Measurements from ENCODE around the gene ADGRD1.

The ADGRD1 gene

DNA sequence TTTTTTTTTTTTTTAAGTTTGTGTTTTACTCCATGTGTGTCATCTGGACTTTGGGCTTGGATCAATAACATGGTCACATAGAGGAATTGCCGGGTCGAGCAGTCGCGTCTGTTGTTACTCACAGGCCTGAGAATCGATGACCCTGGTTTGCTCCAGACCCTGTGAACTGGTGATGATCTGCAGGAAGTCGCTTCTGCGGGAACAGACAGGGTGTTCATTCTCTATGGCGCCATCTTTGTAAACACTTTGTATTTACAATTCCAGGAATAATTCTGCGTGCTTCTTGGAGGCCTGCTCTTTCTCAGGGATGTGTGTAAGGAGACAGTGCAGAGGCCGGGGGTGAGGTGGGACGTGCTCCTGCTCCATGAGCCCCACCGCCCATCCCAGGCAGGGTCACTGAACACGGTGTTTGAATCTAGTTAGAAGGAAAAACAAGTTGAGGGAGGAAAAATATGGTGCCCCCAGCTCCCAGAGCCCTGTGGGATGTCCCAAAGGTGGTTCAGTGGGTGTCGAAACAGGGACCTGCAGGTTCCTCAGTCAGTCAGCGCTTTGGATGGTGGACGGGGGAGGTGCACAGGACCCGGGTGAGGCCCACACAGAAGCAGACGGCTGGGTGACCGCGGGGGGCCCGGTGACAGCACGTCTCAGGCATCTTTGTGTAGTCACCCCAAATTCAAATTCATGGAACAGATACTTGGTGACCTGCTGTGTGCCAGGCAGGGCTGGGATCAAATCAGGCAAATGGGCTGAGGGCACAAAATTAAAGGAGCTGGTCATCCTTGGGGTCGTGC, 58.8 kb downstream of the ADGRD1 start:
- Histone ChIP-seq H3K36me3 (ENCODE audit: control insufficient read depth, insufficient read depth, low read length) (no peaks in the 10 kb centered on the region), H3K9me3 (ENCODE audit: control insufficient read depth, insufficient read depth, low read length) (no peaks in the 10 kb centered on the region), H3K9ac (ENCODE audit: low read depth, low read length) (no peak overlapping the region), H3K4me3 (ENCODE audit: low read depth, low read length) (no peak overlapping the region), H3K4me1 (ENCODE audit: control insufficient read depth, insufficient read depth, low read length) (no peaks in the 10 kb centered on the region), H3K27me3 (ENCODE audit: control insufficient read depth, insufficient read depth, low read length) (no peaks in the 10 kb centered on the region)

DNA sequence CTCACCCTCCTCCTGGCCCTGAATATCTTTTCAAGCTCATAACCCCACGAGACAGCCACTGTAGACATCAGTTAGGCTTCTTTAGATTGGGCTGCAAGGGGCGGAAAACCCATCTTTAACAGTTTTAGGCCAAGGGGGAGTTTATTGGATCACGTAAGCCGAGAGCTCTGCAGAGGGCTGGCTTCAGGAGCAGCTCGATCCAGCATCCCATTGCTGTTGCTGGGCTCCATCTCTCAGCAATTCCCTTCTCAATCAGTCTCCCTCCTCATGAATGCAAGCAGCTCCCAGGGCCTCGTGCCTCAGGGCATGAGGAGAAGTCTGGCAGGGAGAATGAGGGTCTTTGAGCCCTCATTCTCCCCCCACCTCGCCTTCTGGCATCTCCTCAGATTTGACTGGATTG, 59.4 kb downstream of the ADGRD1 start:
- no peaks in the 10 kb centered on the region for H3K36me3 ChIP-seq (ENCODE audit: control insufficient read depth, insufficient read depth, low read length)
- H3K4me1 ChIP-seq (ENCODE audit: control insufficient read depth, insufficient read depth, low read length), result no peaks in the 10 kb centered on the region

DNA sequence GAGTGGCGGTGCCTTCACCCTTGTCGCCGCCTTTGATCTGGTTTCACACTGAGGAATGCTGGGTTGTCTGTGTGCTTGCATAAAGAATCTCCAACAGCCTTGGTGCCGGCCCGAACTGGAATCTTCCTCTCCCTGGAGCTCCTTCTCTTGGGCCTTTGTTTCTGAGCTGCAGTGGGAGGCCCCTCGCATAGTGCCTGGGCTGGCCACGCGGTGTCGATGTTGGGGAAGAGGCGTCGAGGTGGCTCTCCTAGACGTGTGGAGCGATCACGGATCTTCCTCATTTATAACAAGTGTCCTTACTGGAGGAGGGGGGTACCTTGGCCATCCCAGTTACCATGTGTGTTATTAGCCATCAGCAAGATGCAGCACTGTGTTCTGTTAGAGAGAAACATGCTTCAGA, 60.6 kb downstream of the ADGRD1 start:
- Histone ChIP-seq H3K4me1 (ENCODE audit: control insufficient read depth, insufficient read depth, low read length) (no peaks in the 10 kb centered on the region), H3K9me3 (ENCODE audit: control insufficient read depth, insufficient read depth, low read length) (no peaks in the 10 kb centered on the region), H3K27me3 (ENCODE audit: control insufficient read depth, insufficient read depth, low read length) (no peaks in the 10 kb centered on the region), H3K9ac (ENCODE audit: low read depth, low read length) (no peak overlapping the region), H3K36me3 (ENCODE audit: control insufficient read depth, insufficient read depth, low read length) (no peaks in the 10 kb centered on the region), H3K4me3 (ENCODE audit: low read depth, low read length) (no peak overlapping the region)

More for the DNA sequence above, 59.4 kb downstream of the ADGRD1 start:
- H3K4me3 ChIP-seq (ENCODE audit: low read depth, low read length), result no peak overlapping the region
- H3K27me3 ChIP-seq (ENCODE audit: control insufficient read depth, insufficient read depth, low read length), result no peaks in the 10 kb centered on the region
- H3K9me3 ChIP-seq (ENCODE audit: control insufficient read depth, insufficient read depth, low read length), result no peaks in the 10 kb centered on the region
- H3K9ac ChIP-seq (ENCODE audit: low read depth, low read length), result no peak overlapping the region

DNA sequence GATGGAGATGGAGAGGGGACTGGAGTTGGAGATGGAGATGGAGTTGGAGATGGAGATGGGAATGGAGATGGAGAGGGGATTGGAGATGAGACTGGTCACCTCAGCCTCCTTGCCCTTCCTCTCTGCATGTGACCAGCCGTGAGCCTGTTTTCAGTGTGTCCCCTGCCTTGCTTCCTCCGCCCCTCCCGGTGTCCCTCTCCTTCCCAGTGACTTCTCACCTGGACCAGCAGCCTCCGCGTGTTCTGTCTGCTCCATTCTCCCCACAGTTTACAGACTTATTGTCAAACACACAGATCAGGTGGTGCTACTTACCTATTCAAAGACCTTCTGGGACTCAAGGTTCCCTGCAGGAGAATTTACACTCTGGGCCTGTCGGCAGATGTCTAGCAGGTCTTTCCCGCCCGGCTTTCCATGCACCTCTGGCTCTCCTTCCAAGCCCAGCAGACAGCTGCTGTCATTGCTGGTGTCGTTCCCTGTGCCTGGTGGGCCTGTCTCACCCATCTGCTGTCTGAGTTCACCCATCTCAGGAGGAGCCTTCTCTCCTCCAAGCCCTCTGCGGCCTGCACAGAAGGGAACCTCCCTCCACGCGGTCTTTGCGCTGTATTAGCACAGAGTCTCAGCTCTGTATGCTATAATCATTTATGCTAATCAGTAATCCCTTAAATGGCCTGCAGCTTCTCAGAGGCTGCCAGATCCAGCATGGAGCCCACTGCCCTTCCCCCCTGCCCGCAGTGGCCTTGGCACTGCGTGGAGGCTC, 62.1 kb downstream of the ADGRD1 start:
- no peaks in the 10 kb centered on the region for H3K4me1 ChIP-seq (ENCODE audit: control insufficient read depth, insufficient read depth, low read length)
- H3K9ac ChIP-seq (ENCODE audit: low read depth, low read length), result no peak overlapping the region
- no peaks in the 10 kb centered on the region for H3K9me3 ChIP-seq (ENCODE audit: control insufficient read depth, insufficient read depth, low read length)
- no peaks in the 10 kb centered on the region for H3K36me3 ChIP-seq (ENCODE audit: control insufficient read depth, insufficient read depth, low read length)
- no peaks in the 10 kb centered on the region for H3K27me3 ChIP-seq (ENCODE audit: control insufficient read depth, insufficient read depth, low read length)
- no peak overlapping the region for H3K4me3 ChIP-seq (ENCODE audit: low read depth, low read length)

DNA sequence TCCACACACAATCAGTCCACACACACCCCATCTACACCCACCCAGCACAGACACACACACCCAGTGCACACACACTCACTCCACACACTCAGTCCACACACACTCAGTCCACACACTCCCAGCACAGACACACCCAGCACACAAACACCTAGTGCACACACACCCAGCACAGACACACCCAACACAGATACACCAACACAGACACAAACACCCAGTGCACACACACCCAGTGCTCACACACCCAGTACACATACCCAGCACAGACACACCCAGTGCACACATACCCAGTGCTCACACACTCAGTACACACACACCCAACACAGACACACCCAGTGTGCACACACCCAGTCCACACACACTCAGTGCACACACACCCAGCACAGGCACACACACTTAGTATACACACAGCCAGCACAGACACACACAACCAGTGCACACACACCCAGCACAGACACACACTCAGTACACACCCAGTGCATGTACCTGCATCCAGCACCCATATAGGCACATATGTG, 63.8 kb downstream of the ADGRD1 start:
- Histone ChIP-seq H3K36me3 (ENCODE audit: control insufficient read depth, insufficient read depth, low read length) (no peaks in the 10 kb centered on the region), H3K9ac (ENCODE audit: low read depth, low read length) (no peak overlapping the region), H3K4me3 (ENCODE audit: low read depth, low read length) (no peak overlapping the region), H3K27me3 (ENCODE audit: control insufficient read depth, insufficient read depth, low read length) (no peaks in the 10 kb centered on the region), H3K4me1 (ENCODE audit: control insufficient read depth, insufficient read depth, low read length) (no peaks in the 10 kb centered on the region), H3K9me3 (ENCODE audit: control insufficient read depth, insufficient read depth, low read length) (no peaks in the 10 kb centered on the region)

DNA sequence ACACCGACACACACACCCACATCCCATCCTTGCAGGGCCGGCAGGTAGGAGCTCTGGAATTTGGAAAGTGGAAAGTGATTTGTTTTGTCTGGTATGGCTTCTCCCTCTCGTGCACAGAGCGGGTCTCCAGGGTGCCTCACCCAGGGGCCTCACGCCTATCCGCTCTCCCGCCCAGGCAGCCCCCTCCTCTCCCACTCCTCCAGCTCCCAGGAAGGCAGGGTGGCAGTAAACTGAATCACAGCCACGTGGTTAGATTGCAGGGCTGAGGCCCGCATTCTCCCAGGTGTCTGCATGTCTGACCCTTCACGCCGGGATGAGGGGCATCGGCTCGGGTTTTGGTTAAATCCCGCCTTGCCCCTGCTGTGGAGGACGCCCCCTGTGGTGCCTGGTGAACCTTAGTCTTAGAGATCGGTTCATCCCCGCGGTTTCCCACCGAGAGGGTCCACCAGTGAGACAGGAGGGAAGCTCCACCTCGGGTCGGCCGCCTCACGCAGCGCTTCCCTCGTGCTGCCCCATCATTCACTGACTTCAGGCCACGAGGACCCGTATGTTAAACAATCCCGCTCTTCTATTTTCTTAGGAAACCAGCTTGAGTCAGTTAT, 64.4 kb downstream of the ADGRD1 start:
- Histone ChIP-seq H3K9me3 (ENCODE audit: control insufficient read depth, insufficient read depth, low read length) (no peaks in the 10 kb centered on the region), H3K27me3 (ENCODE audit: control insufficient read depth, insufficient read depth, low read length) (no peaks in the 10 kb centered on the region), H3K4me3 (ENCODE audit: low read depth, low read length) (no peak overlapping the region), H3K9ac (ENCODE audit: low read depth, low read length) (no peak overlapping the region), H3K4me1 (ENCODE audit: control insufficient read depth, insufficient read depth, low read length) (no peaks in the 10 kb centered on the region), H3K36me3 (ENCODE audit: control insufficient read depth, insufficient read depth, low read length) (no peaks in the 10 kb centered on the region)

DNA sequence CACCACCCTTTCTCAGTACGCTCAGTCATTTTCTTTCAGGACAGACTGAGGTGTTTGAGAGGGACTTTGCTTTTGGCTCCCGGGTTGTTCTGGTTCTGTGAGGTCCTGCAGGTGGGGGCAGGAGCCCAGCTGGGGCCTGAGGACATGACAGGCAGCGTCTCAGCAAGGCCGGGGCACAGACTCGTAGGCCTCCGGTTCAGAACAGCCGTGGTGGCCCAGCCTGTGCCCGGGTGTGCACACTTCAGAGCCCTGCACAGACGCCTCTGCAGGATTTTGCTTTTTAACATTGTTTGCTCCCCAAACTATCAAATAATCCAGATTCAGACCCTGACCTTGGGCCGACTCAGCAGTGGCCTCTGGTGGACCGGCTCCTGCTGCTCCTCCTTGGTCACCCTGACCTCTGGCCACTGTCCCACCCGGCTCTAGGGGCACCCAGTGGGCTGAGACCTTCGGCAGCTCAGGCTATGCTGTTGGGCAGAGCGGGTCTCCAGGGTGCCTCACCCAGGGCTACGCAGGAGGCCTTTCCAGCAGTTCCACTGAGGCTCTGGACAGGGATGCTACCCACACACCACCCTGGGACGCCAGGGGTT, 65.2 kb downstream of the ADGRD1 start:
- Histone ChIP-seq H3K36me3 (ENCODE audit: control insufficient read depth, insufficient read depth, low read length) (no peaks in the 10 kb centered on the region), H3K9me3 (ENCODE audit: control insufficient read depth, insufficient read depth, low read length) (no peaks in the 10 kb centered on the region), H3K9ac (ENCODE audit: low read depth, low read length) (no peak overlapping the region), H3K27me3 (ENCODE audit: control insufficient read depth, insufficient read depth, low read length) (no peaks in the 10 kb centered on the region), H3K4me1 (ENCODE audit: control insufficient read depth, insufficient read depth, low read length) (no peaks in the 10 kb centered on the region), H3K4me3 (ENCODE audit: low read depth, low read length) (no peak overlapping the region)

DNA sequence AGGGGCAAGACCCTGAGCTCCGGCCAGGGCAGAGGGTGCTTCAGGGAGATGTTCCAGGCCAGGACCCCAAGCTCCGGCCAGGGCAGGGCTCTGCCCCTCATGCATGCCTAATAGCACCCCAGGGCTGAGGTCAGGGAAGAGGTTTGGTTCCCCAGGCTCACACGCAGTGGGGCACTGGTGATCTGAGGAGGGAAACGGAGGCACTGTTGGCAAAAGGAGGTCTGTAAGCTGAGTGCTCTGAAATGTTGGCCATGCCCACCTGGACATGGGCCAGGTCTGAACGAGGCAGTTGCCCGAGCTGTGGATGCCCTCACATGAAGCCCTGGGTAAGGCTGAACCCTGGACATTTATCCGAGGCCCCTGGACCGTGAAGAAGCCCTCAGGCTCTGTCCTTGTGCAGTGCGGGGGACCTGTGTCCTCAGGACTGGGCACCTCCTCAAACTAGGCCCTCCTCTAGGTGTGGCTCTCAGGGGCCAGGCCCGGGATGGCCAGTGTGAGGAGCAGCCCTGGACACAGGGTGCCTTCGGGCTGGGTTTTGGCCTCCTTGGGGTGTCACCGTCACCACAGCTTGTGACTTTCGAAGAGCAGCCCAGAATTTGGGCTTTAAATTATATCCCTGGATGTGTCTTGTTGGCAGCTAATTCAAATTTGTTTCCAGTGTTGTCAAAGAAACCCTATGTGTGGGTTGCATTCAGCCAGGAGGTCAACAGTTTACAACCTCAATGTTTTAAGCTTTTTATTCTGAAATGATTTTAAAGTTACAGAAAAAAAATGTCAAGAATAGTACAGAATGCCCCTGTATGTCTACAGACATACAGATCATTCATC, 66.8 kb downstream of the ADGRD1 start:
- Histone ChIP-seq H3K9ac (ENCODE audit: low read depth, low read length) (no peak overlapping the region), H3K36me3 (ENCODE audit: control insufficient read depth, insufficient read depth, low read length) (no peaks in the 10 kb centered on the region), H3K27me3 (ENCODE audit: control insufficient read depth, insufficient read depth, low read length) (no peaks in the 10 kb centered on the region), H3K9me3 (ENCODE audit: control insufficient read depth, insufficient read depth, low read length) (no peaks in the 10 kb centered on the region), H3K4me1 (ENCODE audit: control insufficient read depth, insufficient read depth, low read length) (no peaks in the 10 kb centered on the region), H3K4me3 (ENCODE audit: low read depth, low read length) (no peak overlapping the region)

DNA sequence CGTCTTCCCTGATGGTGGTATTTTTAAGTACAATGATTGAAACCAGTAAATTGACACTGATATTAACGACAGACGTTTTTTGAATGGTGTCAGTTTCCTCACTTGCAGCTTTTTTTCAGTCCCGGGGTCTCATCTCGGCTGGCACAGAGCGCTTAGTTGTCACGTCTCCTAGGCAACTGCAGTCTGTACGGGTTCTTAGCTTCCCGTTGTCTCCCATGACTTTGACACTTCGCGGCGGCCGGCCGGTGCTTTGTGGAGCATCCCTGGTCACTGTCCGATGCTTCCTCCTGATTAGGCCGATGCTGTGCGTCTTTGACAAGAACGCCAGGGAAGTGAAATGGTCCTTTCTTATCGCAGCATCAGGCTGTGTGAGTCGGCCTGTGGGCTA, 67.4 kb downstream of the ADGRD1 start:
- H3K9me3 ChIP-seq (ENCODE audit: control insufficient read depth, insufficient read depth, low read length), result no peaks in the 10 kb centered on the region

DNA sequence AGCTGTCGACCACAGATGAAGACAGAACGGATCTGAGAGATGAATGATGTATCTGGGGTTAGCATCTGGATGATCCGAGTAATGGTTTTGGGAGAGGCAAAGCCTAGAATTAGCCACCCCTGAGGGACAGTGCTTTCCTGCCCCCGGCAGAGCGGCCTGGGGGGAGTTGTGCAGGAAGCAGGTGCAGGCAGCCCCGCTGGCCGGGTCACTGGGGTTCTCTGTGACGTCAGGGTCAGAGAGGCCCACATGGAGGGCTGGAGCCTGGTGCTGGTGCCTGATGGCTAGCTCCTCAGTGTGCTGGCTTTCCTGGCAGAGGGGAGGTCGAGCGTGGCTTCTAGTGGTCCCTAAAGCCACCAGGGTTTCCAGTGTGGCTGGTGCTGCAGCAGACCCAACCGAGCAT, 70.3 kb downstream of the ADGRD1 start:
- no peak overlapping the region for H3K4me3 ChIP-seq (ENCODE audit: low read depth, low read length)
- no peaks in the 10 kb centered on the region for H3K36me3 ChIP-seq (ENCODE audit: control insufficient read depth, insufficient read depth, low read length)
- no peak overlapping the region for H3K9ac ChIP-seq (ENCODE audit: low read depth, low read length)
- no peaks in the 10 kb centered on the region for H3K27me3 ChIP-seq (ENCODE audit: control insufficient read depth, insufficient read depth, low read length)
- H3K9me3 ChIP-seq (ENCODE audit: control insufficient read depth, insufficient read depth, low read length), result no peaks in the 10 kb centered on the region
- no peaks in the 10 kb centered on the region for H3K4me1 ChIP-seq (ENCODE audit: control insufficient read depth, insufficient read depth, low read length)

More for the DNA sequence above, 67.4 kb downstream of the ADGRD1 start:
- no peak overlapping the region for H3K9ac ChIP-seq (ENCODE audit: low read depth, low read length)
- H3K4me1 ChIP-seq (ENCODE audit: control insufficient read depth, insufficient read depth, low read length), result no peaks in the 10 kb centered on the region
- no peak overlapping the region for H3K4me3 ChIP-seq (ENCODE audit: low read depth, low read length)
- no peaks in the 10 kb centered on the region for H3K36me3 ChIP-seq (ENCODE audit: control insufficient read depth, insufficient read depth, low read length)
- no peaks in the 10 kb centered on the region for H3K27me3 ChIP-seq (ENCODE audit: control insufficient read depth, insufficient read depth, low read length)

DNA sequence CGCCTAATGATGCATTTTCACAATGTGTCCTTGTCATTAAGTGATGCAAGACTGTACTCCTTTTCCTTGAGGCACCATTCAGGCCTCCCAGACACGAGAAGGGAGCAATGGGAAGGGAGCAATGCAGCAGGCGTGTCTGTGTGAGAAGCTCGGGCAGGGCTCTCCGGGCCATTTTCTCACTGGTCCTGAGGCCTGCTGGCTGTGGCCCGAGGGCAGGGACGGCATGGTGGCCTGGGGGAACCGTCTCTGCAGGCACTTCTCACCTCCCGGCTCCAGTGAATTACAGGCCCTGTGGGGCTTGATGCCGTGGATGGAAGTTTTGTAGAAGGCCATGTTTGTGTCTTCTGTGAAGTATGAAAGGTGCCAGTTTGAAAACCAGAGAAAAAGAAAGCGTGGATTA, 71.0 kb downstream of the ADGRD1 start:
- no peaks in the 10 kb centered on the region for H3K9me3 ChIP-seq (ENCODE audit: control insufficient read depth, insufficient read depth, low read length)
- no peak overlapping the region for H3K4me3 ChIP-seq (ENCODE audit: low read depth, low read length)
- H3K27me3 ChIP-seq (ENCODE audit: control insufficient read depth, insufficient read depth, low read length), result no peaks in the 10 kb centered on the region
- no peaks in the 10 kb centered on the region for H3K4me1 ChIP-seq (ENCODE audit: control insufficient read depth, insufficient read depth, low read length)
- no peaks in the 10 kb centered on the region for H3K36me3 ChIP-seq (ENCODE audit: control insufficient read depth, insufficient read depth, low read length)
- H3K9ac ChIP-seq (ENCODE audit: low read depth, low read length), result no peak overlapping the region
